OCI-LY1 (cell line): ENCODE results near the gene SCP2D1.

Experiments
- H2AFZ ChIP-seq: fragments of 200-600 bp; sonication (generic), shearing (Covaris generic); 2 replicates; pipeline ENCODE4 v1.6.0; 2014; ENCODE audit warnings: antibody characterized with exemption, mild to moderate bottlenecking, low read length
- H3F3A ChIP-seq: fragments of 200-600 bp; sonication (generic), shearing (Covaris generic); 2 replicates; pipeline ENCODE4 v1.6.0; 2014; ENCODE audit warnings: mild to moderate bottlenecking, antibody characterized with exemption, low read length, moderate library complexity; ENCODE audit not compliant: insufficient read depth
- H3K27ac ChIP-seq: fragments of 200-600 bp; sonication (generic); 2 replicates; pipeline ENCODE4 v1.5.1; 2014; ENCODE audit warnings: low read length, mixed run types, mild to moderate bottlenecking, low read depth; ENCODE audit not compliant: poor library complexity, severe bottlenecking
- H3K27me3 ChIP-seq: fragments of 200-600 bp; sonication (generic); 2 replicates; pipeline ENCODE4 v1.6.0; 2014; ENCODE audit warnings: antibody characterized with exemption, mild to moderate bottlenecking, low read length, moderate library complexity; ENCODE audit not compliant: insufficient read depth
- H3K36me3 ChIP-seq: fragments of 200-600 bp; sonication (generic); 2 replicates; pipeline ENCODE4 v1.6.1; 2014; ENCODE audit warnings: mild to moderate bottlenecking, antibody characterized with exemption, low read length, moderate library complexity, mixed read lengths; ENCODE audit not compliant: insufficient read depth
- H3K4me1 ChIP-seq: fragments of 200-600 bp; sonication (generic); 2 replicates; pipeline ENCODE4 v1.5.1; 2014; ENCODE audit warnings: mild to moderate bottlenecking, low read length, moderate library complexity; ENCODE audit not compliant: insufficient read depth, severe bottlenecking
- H3K4me2 ChIP-seq: fragments of 200-600 bp; sonication (generic), shearing (Covaris generic); 2 replicates; pipeline ENCODE4 v1.6.1; 2014; ENCODE audit warnings: low read length
- H3K4me3 ChIP-seq: fragments of 200-600 bp; sonication (generic); 2 replicates; pipeline ENCODE4 v1.5.1; 2014; ENCODE audit warnings: low read length, low read depth, mild to moderate bottlenecking, mixed read lengths; ENCODE audit not compliant: poor library complexity, severe bottlenecking
- H3K79me2 ChIP-seq: fragments of 200-600 bp; shearing (Covaris generic); 2 replicates; pipeline ENCODE4 v1.6.1; 2016; ENCODE audit warnings: mixed run types, low read length, mixed read lengths; ENCODE audit not compliant: insufficient read depth
- H3K9ac ChIP-seq: fragments of 200-600 bp; sonication (generic), shearing (Covaris generic); 2 replicates; pipeline ENCODE4 v1.6.1; 2014; ENCODE audit warnings: mild to moderate bottlenecking, low read length, mixed read lengths
- H3K9me2 ChIP-seq: fragments of 200-600 bp; sonication (generic), shearing (Covaris generic); 2 replicates; pipeline ENCODE4 v1.6.1; 2014; ENCODE audit warnings: low read depth, mild to moderate bottlenecking, low read length, mixed read lengths
- H3K9me3 ChIP-seq: fragments of 200-600 bp; shearing (Covaris generic); 2 replicates; pipeline ENCODE4 v1.6.1; 2014; ENCODE audit warnings: low read length, mixed read lengths
- H4K20me1 ChIP-seq: fragments of 200-600 bp; sonication (generic), shearing (Covaris generic); 2 replicates; pipeline ENCODE4 v1.6.0; 2016; ENCODE audit warnings: mild to moderate bottlenecking, low read length; ENCODE audit not compliant: insufficient read depth
- CTCF ChIP-seq: fragments of 200-600 bp; sonication (generic), shearing (Covaris generic); IDR thresholded peaks from 2 replicates; pipeline ENCODE4 v1.5.1; 2017; ENCODE audit warnings: mild to moderate bottlenecking, antibody characterized with exemption, low read length, moderate library complexity, mixed read lengths
- EZH2 ChIP-seq: fragments of 200-600 bp; sonication (generic), shearing (Covaris generic); IDR thresholded peaks from 2 replicates; pipeline ENCODE4 v1.8.0; 2017; ENCODE audit warnings: borderline replicate concordance, mixed run types, mild to moderate bottlenecking, antibody characterized with exemption, low read length, moderate library complexity, mixed read lengths

The SCP2D1 gene

GRCh38 chr20:18852318-18852717 is 38.7 kb downstream of the SCP2D1 start:
- no peak overlapping the region for H3K4me3 ChIP-seq
- H3K27me3 ChIP-seq = no peaks in the 10 kb centered on the region
- no peaks in the 10 kb centered on the region for H3F3A ChIP-seq
- no peak overlapping the region for H2AFZ ChIP-seq
- no peaks in the 10 kb centered on the region for H3K4me1 ChIP-seq
- H3K79me2 ChIP-seq = no peaks in the 10 kb centered on the region
- H4K20me1 ChIP-seq = no peaks in the 10 kb centered on the region
- H3K9me2 ChIP-seq = no peaks in the 10 kb centered on the region
- H3K9me3 ChIP-seq = no peaks in the 10 kb centered on the region
- TF ChIP-seq CTCF = no peak
- TF ChIP-seq EZH2 = no peak
- no peak overlapping the region for H3K27ac ChIP-seq
- H3K36me3 ChIP-seq = no peaks in the 10 kb centered on the region
- H3K4me2 ChIP-seq = no peak overlapping the region
- H3K9ac ChIP-seq = no peak overlapping the region

- no peak for TF ChIP-seq CTCF
- TF ChIP-seq EZH2 = no peak
- Histone ChIP-seq H3K4me2 (no peak overlapping the region), H3K27ac (no peak overlapping the region), H3K9me2 (no peaks in the 10 kb centered on the region), H3K4me1 (no peaks in the 10 kb centered on the region), H3F3A (no peaks in the 10 kb centered on the region), H3K4me3 (no peak overlapping the region), H3K36me3 (no peaks in the 10 kb centered on the region), H3K9ac (no peak overlapping the region), H3K9me3 (no peaks in the 10 kb centered on the region), H3K79me2 (no peaks in the 10 kb centered on the region), H3K27me3 (no peaks in the 10 kb centered on the region), H4K20me1 (no peaks in the 10 kb centered on the region), H2AFZ (no peak overlapping the region)
Measured at GRCh38 chr20:18853216-18853615, 39.6 kb downstream of the SCP2D1 start.

GRCh38 chr20:18853946-18854646 is 40.5 kb downstream of the SCP2D1 start:
- Histone ChIP-seq H3K4me3 (no peak overlapping the region), H3K27me3 (no peaks in the 10 kb centered on the region), H3K9ac (no peak overlapping the region), H3K4me1 (no peaks in the 10 kb centered on the region), H3K9me2 (no peaks in the 10 kb centered on the region), H2AFZ (no peak overlapping the region), H3K79me2 (no peaks in the 10 kb centered on the region), H3K27ac (no peak overlapping the region), H3K36me3 (no peaks in the 10 kb centered on the region), H3K9me3 (no peaks in the 10 kb centered on the region), H4K20me1 (no peaks in the 10 kb centered on the region), H3F3A (no peaks in the 10 kb centered on the region), H3K4me2 (no peak overlapping the region)
- TF ChIP-seq CTCF (no peak), EZH2 (no peak)
